Esophagus muscularis mucosa (tissue), 4 donors: Measurements from ENCODE around the gene C12orf76.

Experiments used
- EP300 ChIP-seq: sonication (generic); formaldehyde crosslinking; IDR thresholded peaks from one replicate; pipeline ENCODE4 v1.6.1; 2017; ENCODE audit warnings: antibody characterized with exemption
- POLR2A ChIP-seq: fragments of 450-650 bp; IDR thresholded peaks from one replicate; pipeline ENCODE4 v1.6.1; 2017; ENCODE audit warnings: antibody characterized with exemption, moderate library complexity, mild to moderate bottlenecking, low read depth
- POLR2AphosphoS5 ChIP-seq, 2 donors: sonication (generic); formaldehyde crosslinking; IDR thresholded peaks; one replicate each; pipeline ENCODE4 v1.6.1; 2017; ENCODE audit warnings: antibody characterized with exemption in 2 of 2
- TF ChIP-seq, protein P1 (sequence below), 3 experiments: fragments of 200-600 bp in 2 of 3; fragments of 450-650 bp in 1 of 3; sonication (generic) in 2 of 3; IDR thresholded peaks; one replicate each; pipeline ENCODE4 v1.5.1; 2017 to 2019; ENCODE audit warnings: antibody characterized with exemption in 3 of 3, mild to moderate bottlenecking in 2 of 3, moderate library complexity in 1 of 3

GRCh38 chr12:110047297-110047940 is 903 bp downstream of the C12orf76 start:
- TF ChIP-seq, protein P1, sequence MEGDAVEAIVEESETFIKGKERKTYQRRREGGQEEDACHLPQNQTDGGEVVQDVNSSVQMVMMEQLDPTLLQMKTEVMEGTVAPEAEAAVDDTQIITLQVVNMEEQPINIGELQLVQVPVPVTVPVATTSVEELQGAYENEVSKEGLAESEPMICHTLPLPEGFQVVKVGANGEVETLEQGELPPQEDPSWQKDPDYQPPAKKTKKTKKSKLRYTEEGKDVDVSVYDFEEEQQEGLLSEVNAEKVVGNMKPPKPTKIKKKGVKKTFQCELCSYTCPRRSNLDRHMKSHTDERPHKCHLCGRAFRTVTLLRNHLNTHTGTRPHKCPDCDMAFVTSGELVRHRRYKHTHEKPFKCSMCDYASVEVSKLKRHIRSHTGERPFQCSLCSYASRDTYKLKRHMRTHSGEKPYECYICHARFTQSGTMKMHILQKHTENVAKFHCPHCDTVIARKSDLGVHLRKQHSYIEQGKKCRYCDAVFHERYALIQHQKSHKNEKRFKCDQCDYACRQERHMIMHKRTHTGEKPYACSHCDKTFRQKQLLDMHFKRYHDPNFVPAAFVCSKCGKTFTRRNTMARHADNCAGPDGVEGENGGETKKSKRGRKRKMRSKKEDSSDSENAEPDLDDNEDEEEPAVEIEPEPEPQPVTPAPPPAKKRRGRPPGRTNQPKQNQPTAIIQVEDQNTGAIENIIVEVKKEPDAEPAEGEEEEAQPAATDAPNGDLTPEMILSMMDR (IDR thresholded peaks at IDR 0.05), result no peak
- TF ChIP-seq POLR2A (no peak), POLR2AphosphoS5 (IDR thresholded peaks at IDR 0.05) (no peak), EP300 (no peak)
